H1 (cell line): ENCODE data around the gene IL1R1. TPM values are rescaled to one million over a fixed set of nuclear protein-coding genes. Genes with fewer than 3 reads are reported as not detected.

Experiments
- CBX8 ChIP-seq: fragments of 300-800, 300-1000 bp; sonication (generic); IDR thresholded peaks from 2 replicates; pipeline ENCODE4 v1.7.1; 2016; ENCODE audit warnings: low read depth, low read length, borderline replicate concordance
- CEBPB ChIP-seq: IDR thresholded peaks from 2 replicates; pipeline ENCODE4 v1.6.1; 2012; ENCODE audit warnings: low read depth, low read length
- FOSL1 ChIP-seq: IDR thresholded peaks from 2 replicates; pipeline ENCODE4 v1.6.1; 2011; ENCODE audit warnings: mild to moderate bottlenecking, low read depth, low read length, moderate library complexity; ENCODE audit not compliant: insufficient read depth
- KDM1A ChIP-seq: fragments of 200-600, 300-600 bp; sonication (generic); IDR thresholded peaks from 2 replicates; pipeline ENCODE4 v1.7.1; 2016; ENCODE audit warnings: mild to moderate bottlenecking, low read length, borderline replicate concordance
- RXRA ChIP-seq: IDR thresholded peaks from 2 replicates; pipeline ENCODE4 v1.6.1; 2011; ENCODE audit warnings: low read depth, mild to moderate bottlenecking, low read length, moderate library complexity; ENCODE audit not compliant: insufficient read depth
- SIN3A ChIP-seq, 2 experiments: IDR thresholded peaks in 1 of 2; conservative IDR thresholded peaks in 1 of 2; 2 replicates each; pipeline ENCODE4 v1.6.1; 2011 to 2012; ENCODE audit warnings: low read length in 2 of 2, improper control_type of control experiment in 1 of 2, low read depth in 1 of 2, mild to moderate bottlenecking in 1 of 2
- polyA plus RNA-seq, 7 experiments: library from polyadenylated mRNA; depleted of rRNA in 3 of 7; stranded (reverse) in 5 of 7; unstranded in 2 of 7; fragments of >200 nt in 5 of 7; fragments of 200-250 nt in 2 of 7; gene quantifications; 1 replicate in 5 of 7; 2 replicates in 1 of 7; 4 replicates in 1 of 7; pipeline versions ENCODE4 v1.2.1 to v1.2.3, GENCODE V29; 2011 to 2013; ENCODE audit warnings: missing spikeins in 2 of 7, mixed read lengths in 2 of 7
- total RNA-seq: library from RNA; stranded (reverse); fragmentation: NEBNext Ultra II Directional; extraction: Animal tissue kit (Norgen Biotek cat#: 25700); gene quantifications from 2 replicates; pipeline ENCODE4 v1.2.1, GENCODE V29; 2021

The IL1R1 gene
- total and polyA plus RNA-seq, 2 of the 8 experiments (the other 6 are each of a cell fraction or from before 2014, with no cell fraction given): 0.34 to 0.47 TPM

- TF ChIP-seq RXRA (no peak), KDM1A (no peak), CBX8 (no peak), FOSL1 (no peak), CEBPB (no peak), SIN3A (conservative IDR thresholded peaks at IDR 0.05 in 1 of 2, IDR thresholded peaks at IDR 0.05 in 1 of 2; ENCODE audit: low read depth in 1 of 2, low read length in 2 of 2) (no peak)
Observed at GRCh38 chr2:102193074-102193473, 50.5 kb downstream of the IL1R1 start (continued).
